ENCODE data around the gene R3HCC1L.

The R3HCC1L gene

GRCh38 chr10:98134431-98135221 lies at the start of gene R3HCC1L:
R3HCC1L (plus strand) TSS chr10:98134657; CDS start chr10:98208115, 73,458 bp downstream.
- peak; percentile 93 for DNase-seq

GRCh38 chr10:98085238-98085637 lies 49.2 kb upstream of the R3HCC1L start:
- no peak for DNase-seq

GRCh38 chr10:98086837-98087708 lies 47.4 kb upstream of the R3HCC1L start:
- no peak for DNase-seq

- DNase-seq: no peak
Observed at GRCh38 chr10:98088186-98088971, 46.1 kb upstream of the R3HCC1L start.

GRCh38 chr10:98090822-98091221 lies 43.6 kb upstream of the R3HCC1L start:
- DNase-seq: no peak

GRCh38 chr10:98096316-98096715 lies 38.1 kb upstream of the R3HCC1L start:
- no peak for DNase-seq

GRCh38 chr10:98096731-98097130 lies 37.7 kb upstream of the R3HCC1L start:
- no peak for DNase-seq

GRCh38 chr10:98097175-98097574 lies 37.3 kb upstream of the R3HCC1L start:
- DNase-seq: no peak

- peak; percentile 17 for DNase-seq
Observed at GRCh38 chr10:98097616-98098015, 36.8 kb upstream of the R3HCC1L start.

GRCh38 chr10:98098247-98098646 lies 36.2 kb upstream of the R3HCC1L start:
- no peak for DNase-seq

GRCh38 chr10:98100476-98100875 lies 34.0 kb upstream of the R3HCC1L start:
- no peak for DNase-seq

GRCh38 chr10:98101366-98101765 lies 33.1 kb upstream of the R3HCC1L start:
- DNase-seq: no peak

GRCh38 chr10:98104125-98104524 lies 30.3 kb upstream of the R3HCC1L start:
- no peak for DNase-seq

- DNase-seq: no peak
Observed at GRCh38 chr10:98106531-98106930, 27.9 kb upstream of the R3HCC1L start.

GRCh38 chr10:98107644-98108430 lies 26.6 kb upstream of the R3HCC1L start:
- DNase-seq: no peak

- no peak for DNase-seq
Observed at GRCh38 chr10:98110356-98110755, 24.1 kb upstream of the R3HCC1L start.

GRCh38 chr10:98115031-98115787 lies 19.2 kb upstream of the R3HCC1L start:
- DNase-seq: no peak

- no peak for DNase-seq
Observed at GRCh38 chr10:98119891-98120290, 14.6 kb upstream of the R3HCC1L start.

- no peak for DNase-seq
Observed at GRCh38 chr10:98125940-98126631, 8.4 kb upstream of the R3HCC1L start.

- DNase-seq: no peak
Observed at GRCh38 chr10:98128802-98129201, 5.7 kb upstream of the R3HCC1L start.

GRCh38 chr10:98131619-98132018 lies 2.8 kb upstream of the R3HCC1L start:
- no peak for DNase-seq

Data from femur (tissue), 1 donor.